NT2/D1 (cell line): ENCODE results near the gene PI4KB.

ENCODE experiments used
- SUZ12 ChIP-seq: IDR thresholded peaks from 2 replicates; pipeline ENCODE4 v1.6.1; 2011; ENCODE audit not compliant: insufficient read length, insufficient read depth; ENCODE audit errors: extremely low read depth
- YY1 ChIP-seq: IDR thresholded peaks from 2 replicates; pipeline ENCODE4 v1.6.1; 2011; ENCODE audit not compliant: insufficient read length, insufficient read depth
- ZNF274 ChIP-seq: IDR thresholded peaks from 2 replicates; pipeline ENCODE4 v1.6.1; 2011; ENCODE audit warnings: mild to moderate bottlenecking, low read depth, low read length

DNA sequence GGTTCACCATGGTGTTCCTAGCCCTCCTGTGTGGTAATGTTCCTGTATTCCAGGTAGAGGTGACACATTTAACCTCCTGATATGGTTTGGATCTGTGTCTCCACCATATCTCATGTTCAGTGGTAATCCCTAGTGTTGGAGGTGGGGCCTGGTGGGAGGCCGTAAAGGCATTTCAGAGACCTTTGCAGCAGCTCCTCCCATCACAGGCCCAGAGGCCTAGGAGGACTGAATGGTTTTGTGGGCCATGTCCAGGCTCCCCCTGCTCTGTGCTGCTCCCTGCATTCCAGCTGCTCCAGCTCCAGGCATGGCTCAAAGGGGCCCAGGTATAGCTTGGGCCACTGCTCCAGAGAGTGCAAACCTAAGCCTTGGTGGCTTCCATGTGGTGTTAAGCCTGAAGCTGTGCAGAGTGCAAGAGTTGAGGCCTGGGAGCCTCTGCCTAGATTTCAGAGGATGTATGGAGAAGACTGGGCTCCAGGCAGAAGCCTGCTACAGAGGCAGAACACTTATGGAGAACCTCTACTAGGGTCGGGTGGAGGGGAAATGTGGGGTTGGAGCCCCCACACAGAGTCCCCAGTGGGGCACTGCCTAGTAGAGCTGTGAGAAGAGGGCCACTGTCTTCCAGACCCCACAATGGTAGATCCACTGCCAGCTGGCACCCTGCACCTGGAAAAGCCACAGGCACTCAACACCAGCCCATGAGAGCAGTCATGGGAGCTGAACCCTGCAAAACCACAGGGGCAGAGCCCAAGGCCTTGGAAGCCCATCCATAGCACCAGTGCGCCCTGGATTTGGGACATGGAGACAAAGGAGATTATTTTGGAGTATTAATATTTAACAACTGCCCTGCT, 35.3 kb upstream of the PI4KB start:
- TF ChIP-seq ZNF274, result no peak
- no peak for TF ChIP-seq SUZ12
- no peak for TF ChIP-seq YY1
